ENCODE measurements around the gene VSX1.

Gene VSX1

GRCh38 chr20:25038591-25039015 lies 43.3 kb downstream of the VSX1 start:
- no peak for DNase-seq

DNA sequence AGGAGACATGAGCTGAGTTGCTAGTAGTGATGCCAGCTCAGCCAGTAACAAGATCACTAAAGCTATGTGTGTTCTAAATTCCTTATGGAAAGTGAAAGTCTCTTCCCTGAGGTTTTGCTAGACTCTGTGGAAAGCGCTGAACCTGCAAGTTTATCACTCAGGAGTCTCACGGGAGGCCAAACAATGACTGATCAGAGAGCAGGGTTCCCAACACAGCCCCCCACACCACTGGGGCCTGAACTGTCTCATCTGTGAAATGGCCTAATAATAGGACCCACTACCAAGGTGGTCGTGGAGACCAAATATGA lies 43.9 kb downstream of the VSX1 start:
- DNase-seq, result no peak

- no peak for DNase-seq
These were observed 44.4 kb downstream of the VSX1 start for GRCh38 chr20:25037288-25038102.

- DNase-seq, result no peak
These were observed 45.5 kb downstream of the VSX1 start for GRCh38 chr20:25036331-25036936.

- no peak for DNase-seq
These were observed 46.0 kb downstream of the VSX1 start for GRCh38 chr20:25035921-25036320.

DNA sequence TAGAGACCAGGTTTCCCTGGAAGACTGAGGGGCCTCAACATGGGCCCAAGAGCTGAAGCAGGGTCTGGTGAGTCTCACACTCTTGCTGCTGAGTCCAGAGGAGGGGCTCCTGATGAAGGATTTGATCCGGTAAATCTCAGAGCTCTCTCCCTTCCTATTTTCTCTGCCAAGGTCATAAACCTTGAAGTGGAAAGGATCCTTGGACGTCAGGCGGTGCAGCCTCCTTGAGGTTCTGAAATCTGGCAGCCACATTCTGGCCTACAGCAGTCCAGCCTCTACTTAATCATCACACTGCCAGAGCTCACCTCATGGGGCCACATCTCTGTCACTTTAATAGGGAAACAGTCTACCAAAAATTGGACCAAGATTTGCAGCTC lies 48.0 kb downstream of the VSX1 start:
- no peak for DNase-seq

DNA sequence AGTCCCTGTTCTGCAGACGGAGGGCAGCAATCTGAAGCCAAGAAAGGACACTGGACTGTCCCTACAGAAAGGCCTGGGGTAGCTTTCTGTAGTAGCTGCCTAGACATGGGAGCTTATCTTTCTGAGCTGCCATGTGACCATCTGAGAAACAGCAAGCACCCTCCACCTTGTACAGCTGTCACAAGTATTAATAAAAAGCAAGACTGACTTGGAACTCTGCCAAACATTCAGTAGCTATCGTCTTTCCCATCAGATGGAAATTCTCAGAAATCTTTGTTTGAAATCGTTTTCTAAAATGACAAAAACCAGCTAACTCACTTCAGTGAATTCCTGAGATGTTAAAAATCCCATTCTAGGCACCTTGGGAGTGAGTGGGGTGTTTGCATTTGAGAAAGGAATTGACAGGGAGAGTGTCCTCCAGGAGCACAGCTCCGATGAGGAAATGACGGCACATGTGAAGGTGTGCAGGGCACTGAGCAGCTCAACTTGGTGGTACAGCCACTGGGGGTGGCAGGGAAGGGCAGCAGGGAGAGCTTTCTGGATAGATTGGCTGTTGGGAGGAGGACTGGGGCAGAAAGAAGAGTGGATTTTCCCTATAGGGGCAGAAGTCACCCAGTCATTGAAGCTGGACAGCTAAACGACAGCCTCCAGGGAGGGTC lies 48.5 kb downstream of the VSX1 start:
- no peak for DNase-seq

DNA sequence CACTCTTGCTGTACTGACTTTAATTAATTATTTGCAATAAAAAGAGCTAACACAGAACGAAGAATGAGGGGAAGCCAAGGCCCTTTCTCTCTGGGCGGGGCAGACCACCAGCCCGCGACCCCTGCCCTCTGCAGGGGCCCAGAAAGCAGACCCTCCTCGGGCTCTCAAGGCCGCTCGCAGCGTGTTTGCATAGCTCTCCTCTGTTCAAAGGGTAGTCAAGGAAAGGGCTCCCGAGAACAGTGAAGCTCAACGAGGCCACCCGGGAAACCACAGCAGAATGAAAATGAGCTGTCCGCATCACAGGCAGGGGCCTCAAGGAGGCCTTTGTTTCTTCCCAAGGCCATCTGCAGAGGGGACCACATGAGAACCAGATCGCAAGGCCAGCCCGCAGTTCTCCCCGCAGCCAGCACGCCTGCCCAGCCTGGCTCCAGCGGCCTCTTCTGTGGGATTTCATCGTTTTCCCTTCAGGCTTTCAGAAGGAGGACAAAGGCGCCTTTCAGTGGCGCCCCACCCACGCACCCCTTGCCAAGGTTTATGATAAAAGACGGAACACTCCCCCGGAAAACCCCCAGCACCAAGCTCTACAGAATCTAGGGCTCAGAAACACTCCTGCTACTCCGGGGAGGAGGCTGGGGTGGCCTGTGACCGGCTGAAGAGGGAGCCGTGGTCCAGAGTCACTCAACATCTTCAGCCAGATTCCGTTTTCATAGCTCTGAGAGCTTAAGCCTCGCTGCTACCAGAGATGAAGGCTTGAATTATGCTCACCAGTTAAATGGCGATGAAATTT lies 49.3 kb downstream of the VSX1 start:
- no peak for DNase-seq

DNA sequence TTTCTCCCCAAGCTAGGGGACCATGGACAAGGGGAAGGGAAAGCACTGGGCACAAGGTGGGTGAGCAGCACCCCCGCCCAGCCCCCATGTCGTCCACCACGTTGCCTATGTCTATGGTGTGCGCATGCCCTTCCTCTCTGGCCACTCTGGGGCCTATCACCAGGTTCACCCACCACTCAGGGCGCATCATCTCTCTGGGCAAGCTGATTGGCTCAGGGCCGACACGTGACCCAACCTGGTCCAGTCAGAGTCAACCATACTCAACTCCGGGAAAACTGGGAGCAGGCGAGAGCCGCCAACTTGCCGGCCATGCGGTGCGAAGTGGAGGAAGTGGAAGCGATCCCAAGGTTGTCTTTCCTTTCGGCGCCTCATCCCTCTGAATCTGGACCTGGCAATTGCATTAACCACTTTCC lies 49.9 kb downstream of the VSX1 start:
- no peak for DNase-seq

- DNase-seq, result no peak
These were observed 50.7 kb downstream of the VSX1 start for GRCh38 chr20:25031241-25031640.

- DNase-seq, result no peak
These were observed 51.2 kb downstream of the VSX1 start for GRCh38 chr20:25030649-25031207.

DNA sequence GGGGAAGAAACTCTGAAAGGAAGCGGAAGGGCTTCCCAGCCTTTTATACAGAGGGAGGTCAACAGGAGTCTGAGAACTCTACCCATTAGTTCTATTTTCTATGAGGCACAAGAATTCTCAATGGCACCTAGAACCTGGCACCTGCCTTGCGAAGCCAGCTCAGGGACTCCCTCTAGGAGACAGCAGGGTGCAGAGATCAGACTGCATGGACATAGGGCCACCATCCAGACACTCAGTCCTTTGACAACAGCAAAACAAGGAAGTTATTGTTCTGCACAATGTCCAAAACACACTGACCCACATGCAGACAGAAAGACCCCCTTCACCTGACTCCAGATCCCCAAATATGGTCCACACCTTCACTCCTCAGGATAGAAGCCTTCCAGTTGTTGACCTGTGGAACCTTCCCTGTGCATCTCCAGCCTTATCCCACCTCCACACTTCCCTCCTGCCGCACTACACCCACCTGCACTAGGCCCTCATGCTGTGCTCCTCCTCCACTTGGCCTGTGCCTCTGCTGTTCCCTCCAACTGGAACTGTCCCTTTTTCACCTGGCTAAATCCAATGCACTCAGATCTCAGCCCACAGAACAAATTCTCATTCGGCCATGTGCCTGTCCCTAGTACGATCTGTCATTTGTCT lies 51.8 kb downstream of the VSX1 start:
- DNase-seq, result no peak

DNA sequence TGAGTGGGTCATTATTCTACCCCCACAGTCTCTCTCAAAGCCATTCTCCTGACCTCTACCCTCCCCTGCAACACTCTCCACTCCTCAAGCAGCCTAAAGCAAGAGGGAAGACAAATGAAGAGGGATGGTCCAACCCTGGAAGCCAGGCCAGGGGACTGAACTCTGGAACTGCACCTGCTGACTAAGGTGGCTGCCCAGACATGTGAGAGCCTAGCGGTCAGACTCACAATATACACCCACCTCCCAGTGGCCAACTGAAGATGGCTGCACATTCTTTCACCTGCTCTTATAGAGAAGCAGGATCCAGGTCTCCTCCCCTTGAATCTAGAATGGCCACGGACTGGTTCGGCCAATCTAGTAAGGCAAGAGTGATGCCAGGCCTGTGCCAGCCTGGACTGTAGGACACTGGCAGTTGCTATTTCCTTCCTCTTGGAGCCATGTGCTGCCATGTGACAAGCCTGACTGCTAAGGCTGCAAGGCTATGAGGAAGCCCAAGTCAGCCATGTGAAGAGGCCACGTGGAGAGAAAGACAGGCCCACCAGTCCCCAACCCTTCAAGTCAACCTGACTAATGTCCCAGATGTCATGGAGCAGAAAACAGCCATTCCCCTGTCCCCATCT lies 55.8 kb downstream of the VSX1 start:
- DNase-seq, result no peak

Data from 8988T (cell line).